ENCODE data around the gene TNS3.

- TF ChIP-seq GATA1 (IDR thresholded peaks at IDR 0.05; ENCODE audit: low read depth, low read length) (no peak), POLR2A (IDR thresholded peaks at IDR 0.05; ENCODE audit: low read length) (no peak)
Measured at GRCh38 chr7:47509571-47509970, 72.3 kb downstream of the TNS3 start.
